HepG2 (cell line): Measurements from ENCODE around the gene GRK5. TPM values are rescaled to one million over a fixed set of nuclear protein-coding genes. Genes with fewer than 3 reads are reported as not detected.

Experiments
- AHR ChIP-seq: IDR thresholded peaks from 2 replicates; pipeline ENCODE4 v1.6.1; 2018; ENCODE audit warnings: missing genetic modification reagents, missing compliant biosample characterization
- BHLHE40 ChIP-seq: IDR thresholded peaks from 2 replicates; pipeline ENCODE4 v1.6.1; 2011; ENCODE audit warnings: low read length, improper control_type of control experiment
- CEBPB ChIP-seq: IDR thresholded peaks from 2 replicates; pipeline ENCODE4 v1.6.1; 2011; ENCODE audit warnings: low read depth, low read length, improper control_type of control experiment, borderline replicate concordance
- ELF1 ChIP-seq: sonication (generic); formaldehyde crosslinking; IDR thresholded peaks from 2 replicates; pipeline ENCODE4 v1.4.0; 2020; ENCODE audit warnings: missing genetic modification reagents
- ELF3 ChIP-seq: IDR thresholded peaks from 2 replicates; pipeline ENCODE4 v1.6.1; 2016; ENCODE audit warnings: missing genetic modification reagents, missing compliant biosample characterization
- FOXA1 ChIP-seq, 2 experiments: fragments of 450-650 bp in 1 of 2; sonication (generic) in 1 of 2; formaldehyde crosslinking in 1 of 2; IDR thresholded peaks; 2 replicates each; pipeline versions ENCODE4 v1.4.0 to v1.6.1; 2016 to 2020; ENCODE audit warnings: missing genetic modification reagents in 1 of 2
- NONO ChIP-seq, 2 experiments: fragments of 450-650 bp in 1 of 2; sonication (generic) in 1 of 2; formaldehyde crosslinking in 1 of 2; IDR thresholded peaks in 1 of 2; conservative IDR thresholded peaks in 1 of 2; 2 replicates each; pipeline versions ENCODE4 v1.6.1 to v1.8.0; 2017 to 2022; ENCODE audit warnings: mild to moderate bottlenecking in 1 of 2, missing genetic modification reagents in 1 of 2, moderate library complexity in 1 of 2
- RBFOX2 ChIP-seq: fragments of 200-400 bp; formaldehyde crosslinking; IDR thresholded peaks from 2 replicates; pipeline ENCODE4 v1.6.1; 2017; ENCODE audit warnings: low read depth, mild to moderate bottlenecking, low read length
- SKI ChIP-seq: fragments of 450-650 bp; IDR thresholded peaks from one replicate; pipeline ENCODE4 v1.6.1; 2018; ENCODE audit warnings: mild to moderate bottlenecking; ENCODE audit not compliant: partially characterized antibody
- TCF7L2 ChIP-seq: IDR thresholded peaks from 2 replicates; pipeline ENCODE4 v1.6.1; 2011; ENCODE audit warnings: mild to moderate bottlenecking, low read depth, low read length, moderate library complexity
- TEAD2 ChIP-seq: sonication (generic); formaldehyde crosslinking; IDR thresholded peaks from 2 replicates; pipeline ENCODE4 v1.9.0; 2021; ENCODE audit warnings: missing genetic modification reagents
- THAP11 ChIP-seq: IDR thresholded peaks from 2 replicates; pipeline ENCODE4 v1.6.1; 2016; ENCODE audit warnings: missing biosample characterization, missing genetic modification reagents
- ZBTB38 ChIP-seq: sonication (generic); formaldehyde crosslinking; IDR thresholded peaks from 2 replicates; pipeline ENCODE4 v1.5.1; 2020; ENCODE audit warnings: mild to moderate bottlenecking, missing genetic modification reagents
- ZMYM2 ChIP-seq: sonication (generic); formaldehyde crosslinking; IDR thresholded peaks from 2 replicates; pipeline ENCODE4 v1.8.0; 2022; ENCODE audit warnings: mild to moderate bottlenecking, missing genetic modification reagents
- ZNF292 ChIP-seq: sonication (generic); formaldehyde crosslinking; IDR thresholded peaks from 2 replicates; pipeline ENCODE4 v1.8.1; 2022; ENCODE audit warnings: mild to moderate bottlenecking, low read depth, missing genetic modification reagents, borderline replicate concordance
- ZNF562 ChIP-seq: sonication (generic); formaldehyde crosslinking; IDR thresholded peaks from 2 replicates; pipeline ENCODE4 v1.8.0; 2022; ENCODE audit warnings: missing genetic modification reagents, borderline replicate concordance
- ZNF563 ChIP-seq: sonication (generic); formaldehyde crosslinking; IDR thresholded peaks from 2 replicates; pipeline ENCODE4 v1.8.0; 2022; ENCODE audit warnings: mild to moderate bottlenecking, moderate library complexity, missing genetic modification reagents
- ZNF7 ChIP-seq: IDR thresholded peaks from 2 replicates; pipeline ENCODE4 v1.6.1; 2016; ENCODE audit warnings: missing biosample characterization, missing genetic modification reagents
- polyA plus RNA-seq, 8 experiments: library from polyadenylated mRNA; depleted of rRNA in 3 of 8; stranded (reverse) in 7 of 8; unstranded in 1 of 8; fragments of >200 nt; fragmentation: Illumina TruSeq in 4 of 8; extraction: Trizol in 4 of 8; gene quantifications; 2 replicates each; pipeline versions ENCODE4 v1.2.1 to v1.2.3, GENCODE V29; 2011 to 2016; ENCODE audit warnings: low read depth in 4 of 8, missing spikeins in 1 of 8, mixed read lengths in 1 of 8; ENCODE audit not compliant: insufficient read depth in 1 of 8
- total RNA-seq, 5 experiments: library from RNA; depleted of rRNA; stranded (reverse); fragments of >200 nt; fragmentation: Illumina TruSeq; extraction: Trizol; gene quantifications; 2 replicates each; pipeline ENCODE4 v1.2.3, GENCODE V29; 2016; ENCODE audit warnings: low read depth in 1 of 5
- TF ChIP-seq, protein P1 (sequence below): IDR thresholded peaks from 2 replicates; pipeline ENCODE4 v1.4.0; 2020; ENCODE audit warnings: mild to moderate bottlenecking, missing genetic modification reagents
- TF ChIP-seq, protein P2 (sequence below): sonication (generic); formaldehyde crosslinking; IDR thresholded peaks from 2 replicates; pipeline ENCODE4 v1.5.0; 2020; ENCODE audit warnings: missing genetic modification reagents
- TF ChIP-seq, protein P3 (sequence below): sonication (generic); formaldehyde crosslinking; IDR thresholded peaks from 2 replicates; pipeline ENCODE4 v1.4.0; 2020; ENCODE audit warnings: mild to moderate bottlenecking, missing genetic modification reagents
- TF ChIP-seq, protein P4 (sequence below): IDR thresholded peaks from 2 replicates; pipeline ENCODE4 v1.6.1; 2016
- TF ChIP-seq, protein P5 (sequence below): sonication (generic); formaldehyde crosslinking; IDR thresholded peaks from 2 replicates; pipeline ENCODE4 v1.4.0; 2020; ENCODE audit warnings: missing genetic modification reagents

GRK5 gene
- total and polyA plus RNA-seq, 2 of the 13 experiments (the other 11 are each of a cell fraction or from before 2014, with no cell fraction given) = 10.4 to 12.6 TPM

DNA sequence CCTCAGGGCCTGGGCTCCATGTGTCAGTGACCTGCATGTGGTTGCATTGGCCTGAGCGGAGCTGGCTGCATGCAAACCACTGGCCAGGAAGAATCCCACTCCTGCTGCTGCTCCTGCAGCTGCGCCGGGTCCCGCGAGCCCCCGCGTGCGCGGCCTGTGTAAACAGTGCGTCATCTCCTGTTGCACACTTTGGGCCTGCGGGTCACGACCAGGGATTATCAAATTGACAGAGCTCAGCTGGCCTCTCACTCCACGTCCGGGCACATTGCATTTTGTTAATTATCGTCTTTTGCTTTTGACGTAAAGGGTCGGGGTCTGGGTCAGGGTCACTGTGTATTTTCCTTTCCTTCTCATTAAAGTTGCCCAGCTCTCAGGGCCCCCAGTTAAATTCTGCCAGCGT is 202.5 kb downstream of the GRK5 start (continued):
- TF ChIP-seq, protein P1, sequence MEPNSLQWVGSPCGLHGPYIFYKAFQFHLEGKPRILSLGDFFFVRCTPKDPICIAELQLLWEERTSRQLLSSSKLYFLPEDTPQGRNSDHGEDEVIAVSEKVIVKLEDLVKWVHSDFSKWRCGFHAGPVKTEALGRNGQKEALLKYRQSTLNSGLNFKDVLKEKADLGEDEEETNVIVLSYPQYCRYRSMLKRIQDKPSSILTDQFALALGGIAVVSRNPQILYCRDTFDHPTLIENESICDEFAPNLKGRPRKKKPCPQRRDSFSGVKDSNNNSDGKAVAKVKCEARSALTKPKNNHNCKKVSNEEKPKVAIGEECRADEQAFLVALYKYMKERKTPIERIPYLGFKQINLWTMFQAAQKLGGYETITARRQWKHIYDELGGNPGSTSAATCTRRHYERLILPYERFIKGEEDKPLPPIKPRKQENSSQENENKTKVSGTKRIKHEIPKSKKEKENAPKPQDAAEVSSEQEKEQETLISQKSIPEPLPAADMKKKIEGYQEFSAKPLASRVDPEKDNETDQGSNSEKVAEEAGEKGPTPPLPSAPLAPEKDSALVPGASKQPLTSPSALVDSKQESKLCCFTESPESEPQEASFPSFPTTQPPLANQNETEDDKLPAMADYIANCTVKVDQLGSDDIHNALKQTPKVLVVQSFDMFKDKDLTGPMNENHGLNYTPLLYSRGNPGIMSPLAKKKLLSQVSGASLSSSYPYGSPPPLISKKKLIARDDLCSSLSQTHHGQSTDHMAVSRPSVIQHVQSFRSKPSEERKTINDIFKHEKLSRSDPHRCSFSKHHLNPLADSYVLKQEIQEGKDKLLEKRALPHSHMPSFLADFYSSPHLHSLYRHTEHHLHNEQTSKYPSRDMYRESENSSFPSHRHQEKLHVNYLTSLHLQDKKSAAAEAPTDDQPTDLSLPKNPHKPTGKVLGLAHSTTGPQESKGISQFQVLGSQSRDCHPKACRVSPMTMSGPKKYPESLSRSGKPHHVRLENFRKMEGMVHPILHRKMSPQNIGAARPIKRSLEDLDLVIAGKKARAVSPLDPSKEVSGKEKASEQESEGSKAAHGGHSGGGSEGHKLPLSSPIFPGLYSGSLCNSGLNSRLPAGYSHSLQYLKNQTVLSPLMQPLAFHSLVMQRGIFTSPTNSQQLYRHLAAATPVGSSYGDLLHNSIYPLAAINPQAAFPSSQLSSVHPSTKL (CRISPR knock-in tag) = peak; percentile 89
- no peak for TF ChIP-seq TCF7L2
- 0 out of 2 replicates have a peak, but pooled peaks have one; percentile 35 for TF ChIP-seq ZMYM2 (CRISPR knock-in tag)
- TF ChIP-seq ELF3 (CRISPR knock-in tag) = peak; percentile 82
- TF ChIP-seq SKI = peak; percentile 12
- 0 out of 2 replicates have a peak, but pooled peaks have one; percentile 34 for TF ChIP-seq ZBTB38
- 0 out of 2 replicates have a peak, but pooled peaks have one; percentile 40 for TF ChIP-seq RBFOX2
- TF ChIP-seq ZNF292 (CRISPR knock-in tag) = peak; percentile 75
- no peak for TF ChIP-seq ZNF7
- TF ChIP-seq AHR (CRISPR knock-in tag) = 0 out of 2 replicates have a peak, but pooled peaks have one; percentile 22
- peak; percentile 67 for TF ChIP-seq THAP11 (CRISPR knock-in tag)
- no peak for TF ChIP-seq TEAD2 (CRISPR knock-in tag)
- TF ChIP-seq ELF1 (CRISPR knock-in tag) = no peak
- TF ChIP-seq NONO (IDR thresholded peaks at IDR 0.05) = no peak
- TF ChIP-seq NONO (CRISPR knock-in tag; conservative IDR thresholded peaks at IDR 0.05) = peak; percentile 83
- TF ChIP-seq, protein P2, sequence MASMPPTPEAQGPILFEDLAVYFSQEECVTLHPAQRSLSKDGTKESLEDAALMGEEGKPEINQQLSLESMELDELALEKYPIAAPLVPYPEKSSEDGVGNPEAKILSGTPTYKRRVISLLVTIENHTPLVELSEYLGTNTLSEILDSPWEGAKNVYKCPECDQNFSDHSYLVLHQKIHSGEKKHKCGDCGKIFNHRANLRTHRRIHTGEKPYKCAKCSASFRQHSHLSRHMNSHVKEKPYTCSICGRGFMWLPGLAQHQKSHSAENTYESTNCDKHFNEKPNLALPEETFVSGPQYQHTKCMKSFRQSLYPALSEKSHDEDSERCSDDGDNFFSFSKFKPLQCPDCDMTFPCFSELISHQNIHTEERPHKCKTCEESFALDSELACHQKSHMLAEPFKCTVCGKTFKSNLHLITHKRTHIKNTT = no peak
- 0 out of 2 replicates have a peak, but pooled peaks have one; percentile 34 for TF ChIP-seq CEBPB
- TF ChIP-seq, protein P3, sequence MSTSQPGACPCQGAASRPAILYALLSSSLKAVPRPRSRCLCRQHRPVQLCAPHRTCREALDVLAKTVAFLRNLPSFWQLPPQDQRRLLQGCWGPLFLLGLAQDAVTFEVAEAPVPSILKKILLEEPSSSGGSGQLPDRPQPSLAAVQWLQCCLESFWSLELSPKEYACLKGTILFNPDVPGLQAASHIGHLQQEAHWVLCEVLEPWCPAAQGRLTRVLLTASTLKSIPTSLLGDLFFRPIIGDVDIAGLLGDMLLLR (CRISPR knock-in tag) = no peak; the same call in 1 of the 2 replicates
- TF ChIP-seq ZNF562 (CRISPR knock-in tag) = no peak
- 0 out of 2 replicates have a peak, but pooled peaks have one; percentile 49 for TF ChIP-seq ZNF563 (CRISPR knock-in tag)
- peak; percentile 82 for TF ChIP-seq BHLHE40
- TF ChIP-seq, protein P4, sequence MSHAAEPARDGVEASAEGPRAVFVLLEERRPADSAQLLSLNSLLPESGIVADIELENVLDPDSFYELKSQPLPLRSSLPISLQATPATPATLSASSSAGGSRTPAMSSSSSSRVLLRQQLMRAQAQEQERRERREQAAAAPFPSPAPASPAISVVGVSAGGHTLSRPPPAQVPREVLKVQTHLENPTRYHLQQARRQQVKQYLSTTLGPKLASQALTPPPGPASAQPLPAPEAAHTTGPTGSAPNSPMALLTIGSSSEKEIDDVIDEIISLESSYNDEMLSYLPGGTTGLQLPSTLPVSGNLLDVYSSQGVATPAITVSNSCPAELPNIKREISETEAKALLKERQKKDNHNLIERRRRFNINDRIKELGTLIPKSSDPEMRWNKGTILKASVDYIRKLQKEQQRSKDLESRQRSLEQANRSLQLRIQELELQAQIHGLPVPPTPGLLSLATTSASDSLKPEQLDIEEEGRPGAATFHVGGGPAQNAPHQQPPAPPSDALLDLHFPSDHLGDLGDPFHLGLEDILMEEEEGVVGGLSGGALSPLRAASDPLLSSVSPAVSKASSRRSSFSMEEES (CRISPR knock-in tag) = peak; percentile 67; the same call in 1 of the 2 replicates
- TF ChIP-seq, protein P5, sequence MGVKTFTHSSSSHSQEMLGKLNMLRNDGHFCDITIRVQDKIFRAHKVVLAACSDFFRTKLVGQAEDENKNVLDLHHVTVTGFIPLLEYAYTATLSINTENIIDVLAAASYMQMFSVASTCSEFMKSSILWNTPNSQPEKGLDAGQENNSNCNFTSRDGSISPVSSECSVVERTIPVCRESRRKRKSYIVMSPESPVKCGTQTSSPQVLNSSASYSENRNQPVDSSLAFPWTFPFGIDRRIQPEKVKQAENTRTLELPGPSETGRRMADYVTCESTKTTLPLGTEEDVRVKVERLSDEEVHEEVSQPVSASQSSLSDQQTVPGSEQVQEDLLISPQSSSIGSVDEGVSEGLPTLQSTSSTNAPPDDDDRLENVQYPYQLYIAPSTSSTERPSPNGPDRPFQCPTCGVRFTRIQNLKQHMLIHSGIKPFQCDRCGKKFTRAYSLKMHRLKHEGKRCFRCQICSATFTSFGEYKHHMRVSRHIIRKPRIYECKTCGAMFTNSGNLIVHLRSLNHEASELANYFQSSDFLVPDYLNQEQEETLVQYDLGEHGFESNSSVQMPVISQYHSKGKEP (CRISPR knock-in tag) = no peak
- no peak for TF ChIP-seq FOXA1 (IDR thresholded peaks at IDR 0.05)
- peak; percentile 96 for TF ChIP-seq FOXA1 (CRISPR knock-in tag; IDR thresholded peaks at IDR 0.05)
